HFF-Myc (cell line): ENCODE data around the gene FBXO15.

Source experiments
- DNase-seq: peaks from one replicate; pipeline ENCODE4 v3.0.0-alpha.2; 2011; ENCODE audit warnings: low read depth; ENCODE audit errors: extremely low read depth
- H3K4me3 ChIP-seq: replicated peaks from 2 replicates; pipeline ENCODE4 v1.5.1; 2011; ENCODE audit warnings: low read depth, mild to moderate bottlenecking, control low read depth, low read length
- CTCF ChIP-seq: IDR thresholded peaks from 2 replicates; pipeline ENCODE4 v1.5.1; 2012; ENCODE audit warnings: mild to moderate bottlenecking, low read depth, low read length, control low read depth; ENCODE audit errors: missing control alignments

The FBXO15 gene

GRCh38 chr18:74173434-74173750, 25.8 kb upstream of the FBXO15 start:
- H3K4me3 ChIP-seq, result no peak overlapping the region
- TF ChIP-seq CTCF, result no peak
- no peak for DNase-seq

GRCh38 chr18:74172697-74173433, 25.2 kb upstream of the FBXO15 start:
- no peak for DNase-seq
- TF ChIP-seq CTCF, result no peak
- H3K4me3 ChIP-seq, result no peak overlapping the region

- TF ChIP-seq CTCF, result no peak
- no peak for DNase-seq
- H3K4me3 ChIP-seq, result no peak overlapping the region
These were observed 24.4 kb upstream of the FBXO15 start for GRCh38 chr18:74171910-74172606.

- DNase-seq, result no peak
- H3K4me3 ChIP-seq, result no peak overlapping the region
- TF ChIP-seq CTCF, result no peak
These were observed 18.8 kb upstream of the FBXO15 start for GRCh38 chr18:74166386-74166785.

GRCh38 chr18:74163019-74163660, 15.5 kb upstream of the FBXO15 start:
- no peak overlapping the region for H3K4me3 ChIP-seq
- DNase-seq, result no peak
- no peak for TF ChIP-seq CTCF

GRCh38 chr18:74155276-74155675, 7.6 kb upstream of the FBXO15 start:
- no peak overlapping the region for H3K4me3 ChIP-seq
- TF ChIP-seq CTCF, result no peak
- DNase-seq, result no peak
